SK-N-MC (cell line): ENCODE measurements around the gene CCDC102A.

Source experiments
- EZH2 ChIP-seq: fragments of 200-600 bp; sonication (generic); IDR thresholded peaks from one replicate; pipeline ENCODE4 v1.6.1; 2017; ENCODE audit warnings: antibody characterized with exemption
- POLR2AphosphoS5 ChIP-seq: IDR thresholded peaks from 2 replicates; pipeline ENCODE4 v1.6.1; 2012; ENCODE audit warnings: mild to moderate bottlenecking, low read depth, low read length, borderline replicate concordance

GRCh38 chr16:57569306-57569946 is 33.1 kb upstream of the CCDC102A start:
- TF ChIP-seq EZH2: no peak
- no peak for TF ChIP-seq POLR2AphosphoS5
